MM.1S (cell line): ENCODE data around the gene UCN2.

Experiments
- DNase-seq: peaks from one replicate; pipeline ENCODE4 v3.0.0-alpha.2; 2015
- H2AFZ ChIP-seq: fragments of 300-600 bp; sonication (generic); 2 replicates; pipeline ENCODE4 v1.6.0; 2016; ENCODE audit warnings: antibody characterized with exemption, low read length
- H3F3A ChIP-seq: fragments of 300-600 bp; sonication (generic); 2 replicates; pipeline ENCODE4 v1.6.1; 2016; ENCODE audit warnings: mild to moderate bottlenecking, antibody characterized with exemption, low read length, moderate library complexity, mixed read lengths; ENCODE audit not compliant: insufficient read depth
- H3K27ac ChIP-seq: fragments of 300-600 bp; sonication (generic); 2 replicates; pipeline ENCODE4 v1.5.1; 2016; ENCODE audit warnings: mild to moderate bottlenecking, low read length
- H3K27me3 ChIP-seq: fragments of 300-600 bp; sonication (generic); replicated peaks from 2 replicates; pipeline ENCODE4 v1.6.0; 2016; ENCODE audit warnings: low read length; ENCODE audit not compliant: insufficient read depth
- H3K36me3 ChIP-seq: fragments of 300-600 bp; sonication (generic); replicated peaks from 2 replicates; pipeline ENCODE4 v1.6.1; 2016; ENCODE audit warnings: mild to moderate bottlenecking, low read length, mixed read lengths; ENCODE audit not compliant: insufficient read depth
- H3K4me1 ChIP-seq: fragments of 300-600 bp; sonication (generic); 2 replicates; pipeline ENCODE4 v1.6.1; 2016; ENCODE audit warnings: low read length, mixed read lengths
- H3K4me2 ChIP-seq: fragments of 300-600 bp; sonication (generic); 2 replicates; pipeline ENCODE4 v1.6.0; 2016; ENCODE audit warnings: low read depth, low read length
- H3K4me3 ChIP-seq: fragments of 300-600 bp; sonication (generic); 2 replicates; pipeline ENCODE4 v1.5.1; 2016; ENCODE audit warnings: low read length, mixed read lengths
- H3K79me2 ChIP-seq: fragments of 300-600 bp; sonication (generic); 2 replicates; pipeline ENCODE4 v1.6.1; 2016; ENCODE audit warnings: mixed run types, low read length, mixed read lengths
- H3K9ac ChIP-seq: fragments of 300-600 bp; sonication (generic); 2 replicates; pipeline ENCODE4 v1.6.1; 2016; ENCODE audit warnings: low read length, mixed read lengths
- H3K9me2 ChIP-seq: fragments of 300-600 bp; sonication (generic); replicated peaks from 2 replicates; pipeline ENCODE4 v1.6.1; 2016; ENCODE audit warnings: mild to moderate bottlenecking, low read length, mixed read lengths; ENCODE audit not compliant: insufficient read depth
- H3K9me3 ChIP-seq: fragments of 300-600 bp; sonication (generic); replicated peaks from 2 replicates; pipeline ENCODE4 v1.6.1; 2016; ENCODE audit warnings: mild to moderate bottlenecking, low read length, mixed read lengths; ENCODE audit not compliant: insufficient read depth
- H4K20me1 ChIP-seq: fragments of 300-600 bp; sonication (generic); 2 replicates; pipeline ENCODE4 v1.6.1; 2016; ENCODE audit warnings: mild to moderate bottlenecking, low read length, moderate library complexity, mixed read lengths; ENCODE audit not compliant: insufficient read depth
- EZH2 ChIP-seq: fragments of 300-600 bp; sonication (generic); optimal IDR thresholded peaks from 2 replicates; pipeline ENCODE3; 2017; ENCODE audit warnings: low read depth, mild to moderate bottlenecking, antibody characterized with exemption, low read length, mixed read lengths
- EZH2phosphoT487 ChIP-seq: fragments of 300-600 bp; sonication (generic); IDR thresholded peaks from 2 replicates; pipeline ENCODE4 v1.6.1; 2018; ENCODE audit warnings: antibody characterized with exemption, low read length
- TF ChIP-seq, protein P1 (sequence below): fragments of 300-600 bp; sonication (generic); IDR thresholded peaks from 2 replicates; pipeline ENCODE4 v1.5.1; 2016; ENCODE audit warnings: antibody characterized with exemption, low read length, mixed read lengths

Gene UCN2

DNA sequence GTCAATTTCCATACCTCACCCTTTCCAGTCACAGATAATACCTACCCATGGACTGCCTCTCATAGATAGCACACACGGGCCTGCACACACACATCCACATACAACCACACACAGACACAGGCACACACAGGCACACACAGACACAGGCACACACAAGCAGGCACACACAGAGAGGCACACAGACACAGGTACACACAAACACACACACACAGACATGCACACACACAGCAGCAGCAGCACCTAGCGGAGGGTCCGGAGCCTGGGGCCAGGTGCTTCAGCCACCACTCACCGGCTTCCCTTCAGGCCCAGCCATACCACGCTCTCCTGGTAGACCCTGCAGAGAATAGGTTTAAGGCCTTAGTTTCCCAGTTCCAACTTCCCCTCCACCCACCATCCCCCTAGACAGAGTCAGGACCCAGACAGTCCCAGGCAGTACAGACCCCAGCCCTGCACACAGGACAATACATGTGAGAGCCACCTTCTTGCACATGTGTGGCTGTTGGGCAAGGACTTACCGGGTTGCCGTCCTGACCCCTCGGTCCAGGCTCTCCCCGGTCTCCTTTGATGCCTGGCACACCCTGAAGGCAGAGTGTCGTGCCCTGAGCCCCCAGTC is 10.5 kb upstream of the UCN2 start:
- Histone ChIP-seq H3F3A (no peaks in the 10 kb centered on the region), H3K9ac (no peak overlapping the region), H3K4me1 (no peaks in the 10 kb centered on the region), H2AFZ (no peak overlapping the region), H3K9me2 (no peaks in the 10 kb centered on the region), H3K79me2 (no peaks in the 10 kb centered on the region), H3K4me2 (no peak overlapping the region), H3K27me3 (peaks cover 17% of the 10 kb centered on the region), H3K4me3 (no peak overlapping the region), H3K27ac (no peak overlapping the region), H3K36me3 (no peaks in the 10 kb centered on the region), H3K9me3 (no peaks in the 10 kb centered on the region), H4K20me1 (no peaks in the 10 kb centered on the region)
- no peak for TF ChIP-seq EZH2phosphoT487
- no peak for TF ChIP-seq EZH2
- TF ChIP-seq, protein P1, sequence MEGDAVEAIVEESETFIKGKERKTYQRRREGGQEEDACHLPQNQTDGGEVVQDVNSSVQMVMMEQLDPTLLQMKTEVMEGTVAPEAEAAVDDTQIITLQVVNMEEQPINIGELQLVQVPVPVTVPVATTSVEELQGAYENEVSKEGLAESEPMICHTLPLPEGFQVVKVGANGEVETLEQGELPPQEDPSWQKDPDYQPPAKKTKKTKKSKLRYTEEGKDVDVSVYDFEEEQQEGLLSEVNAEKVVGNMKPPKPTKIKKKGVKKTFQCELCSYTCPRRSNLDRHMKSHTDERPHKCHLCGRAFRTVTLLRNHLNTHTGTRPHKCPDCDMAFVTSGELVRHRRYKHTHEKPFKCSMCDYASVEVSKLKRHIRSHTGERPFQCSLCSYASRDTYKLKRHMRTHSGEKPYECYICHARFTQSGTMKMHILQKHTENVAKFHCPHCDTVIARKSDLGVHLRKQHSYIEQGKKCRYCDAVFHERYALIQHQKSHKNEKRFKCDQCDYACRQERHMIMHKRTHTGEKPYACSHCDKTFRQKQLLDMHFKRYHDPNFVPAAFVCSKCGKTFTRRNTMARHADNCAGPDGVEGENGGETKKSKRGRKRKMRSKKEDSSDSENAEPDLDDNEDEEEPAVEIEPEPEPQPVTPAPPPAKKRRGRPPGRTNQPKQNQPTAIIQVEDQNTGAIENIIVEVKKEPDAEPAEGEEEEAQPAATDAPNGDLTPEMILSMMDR = no peak
- no peak for DNase-seq

DNA sequence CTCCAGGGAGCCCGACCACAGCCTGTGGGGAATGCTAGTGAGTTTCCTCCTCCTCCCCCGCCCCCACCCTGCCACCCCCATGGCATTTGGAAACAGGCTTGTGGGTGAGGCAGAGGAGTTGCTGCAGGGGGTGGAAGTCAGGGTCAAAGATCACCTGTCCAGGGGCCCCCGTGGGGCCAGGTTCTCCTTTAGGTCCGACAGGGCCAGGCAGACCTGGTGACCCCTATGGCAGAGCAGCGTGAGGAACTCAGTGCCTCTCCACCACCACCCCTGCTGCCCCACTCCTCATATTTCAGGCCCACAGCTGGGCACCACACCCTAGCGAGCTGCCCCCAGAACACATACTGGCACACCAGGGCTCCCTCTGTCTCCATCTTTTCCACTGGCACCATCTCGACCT is 8.9 kb upstream of the UCN2 start:
- Histone ChIP-seq H3K9me3 (no peaks in the 10 kb centered on the region), H3K9me2 (no peaks in the 10 kb centered on the region), H2AFZ (no peak overlapping the region), H3K27me3 (peaks cover 14% of the 10 kb centered on the region), H3K4me3 (no peak overlapping the region), H3K4me1 (no peaks in the 10 kb centered on the region), H3F3A (no peaks in the 10 kb centered on the region), H3K27ac (no peak overlapping the region), H3K9ac (no peak overlapping the region), H3K79me2 (no peaks in the 10 kb centered on the region), H3K4me2 (no peak overlapping the region), H4K20me1 (no peaks in the 10 kb centered on the region), H3K36me3 (no peaks in the 10 kb centered on the region)
- TF ChIP-seq EZH2 (no peak), EZH2phosphoT487 (no peak)
- TF ChIP-seq, protein P1 = no peak
- no peak for DNase-seq

DNA sequence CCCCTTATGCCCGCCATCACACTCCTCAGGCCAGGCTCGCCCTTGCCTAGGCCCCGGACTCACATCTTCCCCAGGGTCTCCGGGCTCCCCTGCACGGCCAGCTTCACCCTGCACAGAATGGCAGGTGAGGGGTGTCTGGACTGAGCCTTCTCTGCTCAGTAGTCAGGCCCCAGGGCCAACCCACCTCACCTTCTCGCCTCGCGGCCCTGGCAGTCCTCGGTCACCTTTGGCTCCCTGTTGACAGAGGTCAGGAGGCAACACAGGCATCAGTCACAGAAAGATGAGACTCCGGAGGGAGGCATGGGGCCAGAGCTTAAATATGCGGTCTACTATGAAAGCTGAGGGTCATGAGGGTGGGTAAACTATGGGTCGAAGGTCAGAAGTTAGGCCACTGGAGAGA is 8.4 kb upstream of the UCN2 start:
- no peak overlapping the region for H3K27ac ChIP-seq
- H4K20me1 ChIP-seq = no peaks in the 10 kb centered on the region
- H2AFZ ChIP-seq = no peak overlapping the region
- H3K9me3 ChIP-seq = no peaks in the 10 kb centered on the region
- H3K4me2 ChIP-seq = no peak overlapping the region
- DNase-seq = no peak
- no peaks in the 10 kb centered on the region for H3K4me1 ChIP-seq
- no peaks in the 10 kb centered on the region for H3K9me2 ChIP-seq
- H3K36me3 ChIP-seq = no peaks in the 10 kb centered on the region
- TF ChIP-seq, protein P1 = no peak
- TF ChIP-seq EZH2phosphoT487 (no peak), EZH2 (no peak)
- H3K4me3 ChIP-seq = no peak overlapping the region
- H3F3A ChIP-seq = no peaks in the 10 kb centered on the region
- H3K9ac ChIP-seq = no peak overlapping the region
- peaks cover 14% of the 10 kb centered on the region for H3K27me3 ChIP-seq
- H3K79me2 ChIP-seq = no peaks in the 10 kb centered on the region
